Measurements from ENCODE around the gene EFNA5. TPM values are rescaled to one million over a fixed set of nuclear protein-coding genes. Genes with fewer than 3 reads are reported as not detected.

The EFNA5 gene
- total RNA-seq, 2 donors from 2014 or later: 5.6 to 7.2 TPM

DNA sequence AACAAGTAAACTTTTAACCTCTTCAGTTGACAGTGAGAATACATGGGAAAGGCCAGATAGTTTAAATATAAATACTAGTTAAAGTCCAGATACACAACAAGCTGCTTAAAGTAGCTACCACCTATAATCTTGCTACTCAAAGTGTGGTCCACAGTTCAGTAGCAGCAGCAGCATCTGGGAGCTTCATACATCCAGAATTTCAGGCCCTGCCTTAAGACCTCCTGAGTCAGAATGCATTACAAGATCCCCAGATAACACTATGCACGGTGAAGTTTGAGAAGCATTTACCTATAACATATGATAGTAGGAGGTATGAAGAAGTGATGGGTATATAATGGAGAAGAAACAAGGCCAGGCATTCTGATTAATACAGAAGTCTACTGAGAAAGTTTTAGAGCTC lies 244.5 kb downstream of the EFNA5 start:
- H3K4me3 ChIP-seq: no peak overlapping the region
- WGBS: 53% methylated on average over 1 of the region's 1 CpG
- H3K9me3 ChIP-seq: no peaks in the 10 kb centered on the region
- intact Hi-C loops (cut with DNase I): loop anchor here (10.0 kb wide), 1 partner anchor 249 kb away; the partner anchor contains the start of gene EFNA5
- H3K4me1 ChIP-seq (replicated peaks): no peaks in the 10 kb centered on the region
- H3K36me3 ChIP-seq: no peaks in the 10 kb centered on the region
- no peak for DNase-seq (ENCODE audit: low spot score)
- no peaks in the 10 kb centered on the region for H3K27me3 ChIP-seq (replicated peaks; ENCODE audit: insufficient read depth)
- TF ChIP-seq POLR2AphosphoS5 (IDR thresholded peaks at IDR 0.05) (no peak), POLR2A (IDR thresholded peaks at IDR 0.05) (no peak)
- TF ChIP-seq, protein P1, sequence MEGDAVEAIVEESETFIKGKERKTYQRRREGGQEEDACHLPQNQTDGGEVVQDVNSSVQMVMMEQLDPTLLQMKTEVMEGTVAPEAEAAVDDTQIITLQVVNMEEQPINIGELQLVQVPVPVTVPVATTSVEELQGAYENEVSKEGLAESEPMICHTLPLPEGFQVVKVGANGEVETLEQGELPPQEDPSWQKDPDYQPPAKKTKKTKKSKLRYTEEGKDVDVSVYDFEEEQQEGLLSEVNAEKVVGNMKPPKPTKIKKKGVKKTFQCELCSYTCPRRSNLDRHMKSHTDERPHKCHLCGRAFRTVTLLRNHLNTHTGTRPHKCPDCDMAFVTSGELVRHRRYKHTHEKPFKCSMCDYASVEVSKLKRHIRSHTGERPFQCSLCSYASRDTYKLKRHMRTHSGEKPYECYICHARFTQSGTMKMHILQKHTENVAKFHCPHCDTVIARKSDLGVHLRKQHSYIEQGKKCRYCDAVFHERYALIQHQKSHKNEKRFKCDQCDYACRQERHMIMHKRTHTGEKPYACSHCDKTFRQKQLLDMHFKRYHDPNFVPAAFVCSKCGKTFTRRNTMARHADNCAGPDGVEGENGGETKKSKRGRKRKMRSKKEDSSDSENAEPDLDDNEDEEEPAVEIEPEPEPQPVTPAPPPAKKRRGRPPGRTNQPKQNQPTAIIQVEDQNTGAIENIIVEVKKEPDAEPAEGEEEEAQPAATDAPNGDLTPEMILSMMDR (IDR thresholded peaks at IDR 0.05): no peak
- H3K27ac ChIP-seq: no peak overlapping the region

DNA sequence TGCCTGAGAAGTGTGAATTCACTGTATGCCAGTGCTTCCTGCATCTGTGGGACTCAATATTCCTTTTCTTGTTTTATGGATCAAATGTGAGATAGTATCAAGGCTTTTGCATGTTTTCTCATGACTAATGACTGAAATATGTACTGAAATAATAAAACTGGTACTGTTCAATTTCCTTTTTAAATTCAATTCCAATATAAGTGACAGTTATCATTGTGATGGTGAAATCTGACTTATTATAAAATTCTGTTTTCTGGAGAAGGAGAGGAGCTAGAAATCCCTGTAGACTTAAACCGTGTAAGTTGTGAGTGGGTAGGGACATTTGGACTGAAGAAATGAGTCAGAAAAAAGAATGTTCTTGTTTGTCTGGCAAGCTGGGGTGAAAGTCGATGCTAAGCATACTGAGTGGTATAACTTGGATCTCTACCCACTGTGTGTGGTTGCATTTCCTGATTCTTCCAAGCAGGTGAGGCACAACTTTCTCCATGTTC lies 245.2 kb downstream of the EFNA5 start:
- H3K27me3 ChIP-seq (replicated peaks; ENCODE audit: insufficient read depth): no peaks in the 10 kb centered on the region
- peak; percentile 45 for DNase-seq (ENCODE audit: low spot score)
- no peaks in the 10 kb centered on the region for H3K9me3 ChIP-seq
- no peak overlapping the region for H3K4me3 ChIP-seq
- no peak overlapping the region for H3K27ac ChIP-seq
- intact Hi-C loops (cut with DNase I): loop anchor here (10.0 kb wide), 1 partner anchor 249 kb away; the partner anchor contains the start of gene EFNA5
- H3K36me3 ChIP-seq: no peaks in the 10 kb centered on the region
- 17% methylated on average over 2 of the region's 2 CpGs for WGBS
- no peaks in the 10 kb centered on the region for H3K4me1 ChIP-seq (replicated peaks)
- peak; percentile 30 for TF ChIP-seq POLR2AphosphoS5 (IDR thresholded peaks at IDR 0.05)
- no peak for TF ChIP-seq POLR2A (IDR thresholded peaks at IDR 0.05)

DNA sequence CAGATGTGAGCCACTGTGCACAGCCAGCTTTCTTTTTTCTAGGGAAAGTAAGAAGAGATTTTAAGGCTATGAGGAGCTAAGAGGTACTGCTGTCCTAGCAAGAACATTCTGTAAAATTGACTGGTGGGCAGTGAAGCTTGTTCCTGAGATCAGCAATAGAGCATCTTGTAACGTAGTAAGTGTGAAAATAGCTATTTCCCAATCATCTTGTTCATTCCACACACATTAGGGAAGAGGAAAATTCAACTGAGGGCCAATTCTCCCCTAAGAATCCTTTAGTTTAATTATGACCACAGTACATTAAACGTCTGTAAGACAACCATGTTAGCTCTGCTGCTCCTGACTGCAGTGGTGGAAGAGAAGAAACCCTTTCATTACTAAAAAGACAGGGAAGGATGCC lies 246.2 kb downstream of the EFNA5 start:
- no peaks in the 10 kb centered on the region for H3K4me1 ChIP-seq (replicated peaks)
- no peak overlapping the region for H3K4me3 ChIP-seq
- 78% methylated on average over 2 of the region's 2 CpGs for WGBS
- no peaks in the 10 kb centered on the region for H3K27me3 ChIP-seq (replicated peaks; ENCODE audit: insufficient read depth)
- H3K27ac ChIP-seq: no peak overlapping the region
- TF ChIP-seq, protein P1 (IDR thresholded peaks at IDR 0.05): no peak
- TF ChIP-seq POLR2A (IDR thresholded peaks at IDR 0.05) (no peak), POLR2AphosphoS5 (IDR thresholded peaks at IDR 0.05) (no peak)
- intact Hi-C loops (cut with DNase I): loop anchor here (10.0 kb wide), 1 partner anchor 250 kb away; the partner anchor contains the start of gene EFNA5
- DNase-seq (ENCODE audit: low spot score): no peak
- H3K36me3 ChIP-seq: no peaks in the 10 kb centered on the region
- no peaks in the 10 kb centered on the region for H3K9me3 ChIP-seq

DNA sequence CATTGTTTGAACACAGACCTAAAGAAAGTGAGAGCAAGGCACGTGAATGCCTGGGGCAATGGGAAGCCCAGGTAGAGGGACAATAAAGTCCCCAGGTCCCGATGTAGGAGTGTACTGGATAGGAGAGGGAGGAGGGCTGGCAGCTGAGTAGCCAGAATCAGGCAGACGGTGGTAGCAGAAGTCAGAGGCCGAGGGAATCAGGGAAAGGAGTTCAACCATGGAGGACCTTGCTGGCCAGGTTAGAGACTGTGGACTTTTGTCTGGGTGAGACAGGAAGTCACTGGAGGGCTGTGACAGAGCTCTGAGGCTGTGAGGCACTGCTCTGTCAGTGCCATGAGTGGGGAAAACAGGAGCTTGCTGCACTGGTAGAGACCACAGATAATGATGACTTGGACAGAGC lies 248.2 kb downstream of the EFNA5 start:
- no peak for TF ChIP-seq POLR2A (IDR thresholded peaks at IDR 0.05)
- TF ChIP-seq, protein P1 (IDR thresholded peaks at IDR 0.05): no peak
- no peak for TF ChIP-seq POLR2AphosphoS5 (IDR thresholded peaks at IDR 0.05)
- Histone ChIP-seq H3K36me3 (no peaks in the 10 kb centered on the region), H3K4me1 (replicated peaks) (no peaks in the 10 kb centered on the region), H3K9me3 (no peaks in the 10 kb centered on the region), H3K4me3 (no peak overlapping the region), H3K27me3 (replicated peaks; ENCODE audit: insufficient read depth) (no peaks in the 10 kb centered on the region), H3K27ac (no peak overlapping the region)
- DNase-seq (ENCODE audit: low spot score): no peak
- intact Hi-C loops (cut with DNase I): loop anchor here (10.0 kb wide), 1 partner anchor 252 kb away; the partner anchor contains the start of gene EFNA5
- 69% methylated on average over 4 of the region's 4 CpGs for WGBS

DNA sequence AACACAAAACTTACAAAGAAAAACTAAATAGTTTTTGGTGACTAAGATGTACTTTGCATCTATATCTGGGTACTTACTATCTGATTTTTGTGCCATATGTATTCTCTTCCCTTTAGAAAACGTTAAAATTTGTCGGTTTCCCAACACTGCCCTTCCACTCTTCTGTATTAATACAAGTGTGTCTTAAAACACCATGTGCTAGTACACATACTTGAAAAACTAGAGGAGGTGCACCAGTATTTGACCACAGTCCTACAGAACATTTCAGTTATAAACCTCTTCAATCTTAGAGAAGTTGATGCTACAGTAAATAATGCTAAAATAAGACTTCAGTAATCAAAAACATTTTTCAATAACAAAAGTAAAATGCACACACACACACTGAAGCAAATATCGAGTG lies 251.2 kb downstream of the EFNA5 start:
- no peak for DNase-seq (ENCODE audit: low spot score)
- Histone ChIP-seq H3K4me1 (replicated peaks) (no peaks in the 10 kb centered on the region), H3K36me3 (no peaks in the 10 kb centered on the region), H3K27me3 (replicated peaks; ENCODE audit: insufficient read depth) (no peaks in the 10 kb centered on the region), H3K27ac (no peak overlapping the region), H3K4me3 (no peak overlapping the region), H3K9me3 (no peaks in the 10 kb centered on the region)
- intact Hi-C loops (cut with DNase I): no loop called here
- TF ChIP-seq POLR2A (IDR thresholded peaks at IDR 0.05) (no peak), POLR2AphosphoS5 (IDR thresholded peaks at IDR 0.05) (no peak)
- TF ChIP-seq, protein P1 (IDR thresholded peaks at IDR 0.05): no peak
- 60% methylated on average over 3 of the region's 3 CpGs for WGBS

All from prostate gland (tissue), 2 donors.